Measurements from ENCODE around the gene MCM3AP.

Gene MCM3AP

DNA sequence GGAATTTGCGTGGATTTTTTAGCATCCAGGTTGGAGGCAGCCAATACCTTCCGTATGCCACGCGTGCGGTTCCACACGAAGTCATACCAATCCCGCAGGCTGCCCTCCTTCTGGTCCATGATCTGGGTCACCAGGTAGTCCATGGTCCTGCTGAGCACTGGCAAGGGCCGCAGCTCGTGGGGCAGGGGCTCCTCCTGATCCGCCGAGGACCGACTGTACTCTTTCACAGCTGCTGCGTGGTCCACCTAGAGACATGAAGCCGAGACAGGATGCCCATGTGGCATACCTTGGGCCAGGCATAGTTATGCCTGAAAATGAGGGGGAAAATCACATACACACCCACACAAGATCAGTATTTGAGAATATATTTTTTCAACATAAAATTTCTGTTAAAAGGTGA is 12.1 kb downstream of the MCM3AP start:
- FAIRE-seq: no peak
- DNase-seq (ENCODE audit: low spot score): no peak

DNA sequence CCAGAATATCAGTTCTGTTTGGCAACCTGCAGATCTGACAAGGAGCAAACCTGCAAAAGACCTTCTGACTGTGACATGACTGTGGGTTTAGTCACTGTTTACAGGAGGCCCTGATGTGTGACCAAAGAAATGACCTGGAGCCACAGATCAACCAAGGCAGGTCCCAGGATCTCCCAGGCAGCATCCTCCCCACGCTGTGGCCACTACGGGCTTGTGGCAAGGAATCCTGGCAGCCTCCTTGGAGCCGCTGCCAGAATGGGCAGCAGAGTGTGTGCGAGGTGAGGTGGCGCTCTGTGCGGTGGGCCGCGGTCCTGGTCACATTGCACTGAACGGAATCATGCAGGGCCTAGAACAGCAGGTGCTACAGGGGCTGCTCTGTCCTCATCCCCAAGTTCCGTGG is 15.9 kb downstream of the MCM3AP start:
- DNase-seq (ENCODE audit: low spot score): peak; percentile 93

DNA sequence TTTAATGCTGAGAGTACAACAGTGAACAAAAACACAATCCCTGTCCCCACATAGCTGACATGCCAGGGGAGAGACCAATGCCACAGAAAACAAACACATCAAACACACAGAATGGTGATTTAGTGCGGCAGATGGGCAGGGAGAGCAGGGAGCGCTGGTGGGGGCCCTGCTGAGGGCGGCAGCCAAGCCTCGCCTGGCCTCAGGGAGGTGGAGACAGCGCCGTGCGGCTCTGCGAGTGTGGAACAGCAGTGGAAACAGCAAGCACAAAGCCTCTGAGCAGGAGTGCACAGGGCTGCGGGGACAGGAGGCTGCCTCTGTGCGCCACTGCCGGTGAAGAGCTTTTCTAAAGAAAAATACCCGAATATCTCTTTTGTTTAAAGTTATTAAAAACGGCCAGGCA is 17.0 kb downstream of the MCM3AP start:
- DNase-seq (ENCODE audit: low spot score) (no peak), FAIRE-seq (no peak)

More for the DNA sequence above, 15.9 kb downstream of the MCM3AP start:
- peak; percentile 97 for FAIRE-seq

DNA sequence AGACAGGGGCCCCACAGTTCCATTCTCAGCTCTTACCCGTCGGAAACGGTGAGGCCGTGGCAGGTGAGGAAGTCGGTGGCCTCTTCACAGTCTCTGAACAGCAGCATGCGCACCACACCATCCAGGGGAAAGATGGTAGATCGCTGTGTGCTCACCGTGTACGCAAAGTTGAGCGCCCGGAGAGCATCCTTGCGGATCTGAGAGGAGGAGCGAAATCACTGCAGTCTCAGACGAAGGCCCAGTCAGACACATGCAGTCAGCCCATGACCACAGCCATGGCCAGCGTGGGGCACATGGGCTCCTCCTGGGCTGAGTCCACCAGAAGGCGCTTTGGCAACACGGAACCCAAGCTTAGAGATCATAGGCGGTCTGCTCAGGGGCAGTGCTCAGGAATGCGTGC is 18.5 kb downstream of the MCM3AP start:
- no peak for FAIRE-seq
- DNase-seq (ENCODE audit: low spot score): no peak

- DNase-seq (ENCODE audit: low spot score) (no peak), FAIRE-seq (no peak)
These were observed 19.5 kb downstream of the MCM3AP start for GRCh38 chr21:46265736-46266525.

GRCh38 chr21:46264690-46265144 is 20.7 kb downstream of the MCM3AP start:
- DNase-seq (ENCODE audit: low spot score): no peak
- FAIRE-seq: no peak

- FAIRE-seq (no peak), DNase-seq (ENCODE audit: low spot score) (no peak)
These were observed 21.2 kb downstream of the MCM3AP start for GRCh38 chr21:46264046-46264689.

DNA sequence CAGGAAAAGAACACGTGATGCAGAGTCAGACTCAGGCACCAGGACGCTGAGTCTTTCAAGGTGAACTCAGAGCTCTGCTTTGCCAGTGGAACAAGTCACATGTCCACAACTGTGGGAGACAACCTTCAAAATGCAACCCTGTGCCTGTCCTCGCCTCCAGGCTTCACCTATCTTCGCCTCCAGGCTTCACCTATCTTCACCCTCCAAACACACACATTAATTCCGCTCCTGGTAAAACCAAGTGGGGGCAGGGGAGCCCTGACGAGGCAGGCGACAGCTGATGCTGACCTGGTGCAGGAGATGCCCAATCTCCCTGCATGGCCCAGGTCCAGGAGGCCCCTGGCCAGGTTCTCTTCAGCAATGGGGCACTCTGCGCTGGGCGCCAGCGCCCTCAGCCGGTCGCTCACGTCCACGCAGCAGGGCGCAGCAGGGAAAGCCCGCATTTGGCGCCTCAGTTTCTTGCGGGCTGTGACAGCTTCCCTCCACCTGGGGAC is 28.9 kb downstream of the MCM3AP start:
- FAIRE-seq: no peak
- no peak for DNase-seq (ENCODE audit: low spot score)

GRCh38 chr21:46255758-46256337 is 29.6 kb downstream of the MCM3AP start:
- FAIRE-seq: no peak

GRCh38 chr21:46255166-46255565 is 30.2 kb downstream of the MCM3AP start:
- DNase-seq (ENCODE audit: low spot score) (no peak), FAIRE-seq (no peak)

More at GRCh38 chr21:46255758-46256337, 29.6 kb downstream of the MCM3AP start:
- DNase-seq (ENCODE audit: low spot score): no peak

GRCh38 chr21:46254208-46254975 is 31.0 kb downstream of the MCM3AP start:
- FAIRE-seq: no peak
- no peak for DNase-seq (ENCODE audit: low spot score)

- DNase-seq (ENCODE audit: low spot score) (no peak), FAIRE-seq (no peak)
These were observed 31.7 kb downstream of the MCM3AP start for GRCh38 chr21:46253610-46254124.

DNA sequence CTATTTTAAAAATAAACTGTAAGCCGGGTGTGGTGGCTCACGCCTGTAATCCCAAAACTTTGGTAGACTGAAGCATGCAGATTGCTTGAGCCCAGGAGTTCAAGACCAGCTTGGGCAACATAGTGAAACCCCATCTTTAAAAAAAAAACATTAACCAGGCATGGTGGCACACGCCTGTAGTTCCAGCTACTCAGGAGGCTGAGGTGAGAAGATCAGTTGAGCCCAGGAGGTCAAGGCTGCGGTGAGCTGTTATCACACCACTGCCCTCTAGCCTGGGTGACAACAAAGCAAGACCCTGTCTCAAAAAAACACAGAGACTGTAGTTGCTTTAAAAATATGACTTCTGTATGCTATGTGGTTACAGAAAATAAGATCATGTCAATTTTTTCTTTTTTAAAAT is 32.6 kb downstream of the MCM3AP start:
- FAIRE-seq: no peak
- DNase-seq (ENCODE audit: low spot score): no peak

DNA sequence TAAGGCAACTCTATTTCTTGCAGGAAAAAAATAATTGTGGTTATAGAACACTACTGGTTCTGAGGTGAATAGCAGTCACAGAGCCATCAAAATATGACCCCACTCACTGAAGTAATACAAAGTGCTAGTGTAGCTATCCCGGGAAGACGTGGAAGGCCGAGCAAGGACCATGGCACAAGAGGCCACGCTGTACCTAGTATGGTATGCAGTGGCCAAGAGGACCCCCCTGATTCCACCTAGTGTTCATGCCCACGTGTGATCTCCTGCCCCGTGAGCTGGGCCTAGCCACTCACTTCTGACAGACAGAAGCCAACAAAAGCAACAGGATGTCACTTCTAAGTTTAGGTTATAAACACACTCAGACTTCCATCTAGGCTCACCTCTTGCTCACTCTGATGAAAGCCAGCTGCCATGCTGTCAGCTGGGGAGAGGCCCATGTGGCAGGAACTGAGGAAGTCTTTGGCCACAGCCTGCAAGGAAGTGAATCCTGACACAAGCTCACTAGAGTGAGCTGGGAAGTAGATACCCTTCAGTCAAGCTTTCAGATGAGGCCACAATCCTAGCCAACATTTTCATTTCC is 35.2 kb downstream of the MCM3AP start:
- no peak for FAIRE-seq
- no peak for DNase-seq (ENCODE audit: low spot score)

- FAIRE-seq (no peak), DNase-seq (ENCODE audit: low spot score) (no peak)
These were observed 36.6 kb downstream of the MCM3AP start for GRCh38 chr21:46248827-46249226.

- no peak for DNase-seq (ENCODE audit: low spot score)
- FAIRE-seq: no peak
These were observed 37.0 kb downstream of the MCM3AP start for GRCh38 chr21:46248422-46248782.

- DNase-seq (ENCODE audit: low spot score) (no peak), FAIRE-seq (no peak)
These were observed 37.6 kb downstream of the MCM3AP start for GRCh38 chr21:46247699-46248421.

- FAIRE-seq (no peak), DNase-seq (ENCODE audit: low spot score) (no peak)
These were observed 39.1 kb downstream of the MCM3AP start for GRCh38 chr21:46246345-46246744.

DNA sequence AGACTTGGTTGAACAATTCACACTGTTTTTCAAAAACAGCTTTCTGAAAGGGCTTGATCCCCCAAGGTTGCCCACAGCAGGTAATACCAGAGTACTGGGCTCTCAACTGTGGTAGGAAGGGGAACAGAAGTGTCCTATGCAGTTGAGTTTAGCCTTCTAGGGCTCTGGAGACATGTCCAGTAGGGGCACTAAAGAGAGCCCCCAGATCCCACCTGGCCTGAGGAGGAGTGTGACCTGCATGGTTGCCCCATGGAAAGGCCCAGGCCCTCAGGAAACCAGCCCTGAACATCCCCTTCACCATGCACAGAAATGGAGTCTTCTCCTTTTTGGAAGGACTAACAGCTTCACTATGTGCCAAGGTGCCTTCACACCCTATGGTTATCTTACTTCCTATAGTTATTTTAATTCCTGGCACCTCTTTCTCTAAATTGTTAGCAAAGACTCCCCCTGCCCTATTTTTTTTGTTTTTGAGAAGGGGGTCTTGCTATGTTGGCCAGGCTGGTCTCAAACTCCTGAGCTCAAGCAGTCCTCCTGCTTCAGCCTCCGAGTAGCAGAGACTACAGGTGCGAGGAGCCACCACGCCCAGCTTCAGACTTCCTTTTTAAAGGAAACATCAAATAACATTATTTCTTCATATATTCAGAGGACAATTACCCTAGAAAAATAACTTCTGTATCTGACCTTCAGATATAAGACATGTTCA is 40.0 kb downstream of the MCM3AP start:
- no peak for FAIRE-seq

GRCh38 chr21:46244602-46245001 is 40.8 kb downstream of the MCM3AP start:
- FAIRE-seq (no peak), DNase-seq (ENCODE audit: low spot score) (no peak)

More for the DNA sequence above, 40.0 kb downstream of the MCM3AP start:
- no peak for DNase-seq (ENCODE audit: low spot score)
